Suprapubic skin (tissue), 4 donors: ENCODE measurements around the gene FCAMR.

Experiments used
- EP300 ChIP-seq: sonication (generic); formaldehyde crosslinking; IDR thresholded peaks from one replicate; pipeline ENCODE4 v1.6.1; 2017; ENCODE audit warnings: antibody characterized with exemption
- POLR2AphosphoS5 ChIP-seq, 3 donors: sonication (generic); formaldehyde crosslinking; IDR thresholded peaks; one replicate each; pipeline ENCODE4 v1.6.1; 2017; ENCODE audit warnings: antibody characterized with exemption in 3 of 3
- TF ChIP-seq, protein P1 (sequence below), 2 donors: fragments of 200-600 bp in 1 of 2; fragments of 450-650 bp in 1 of 2; sonication (generic) in 1 of 2; IDR thresholded peaks; one replicate each; pipeline ENCODE4 v1.5.1; 2016 to 2019; ENCODE audit warnings: antibody characterized with exemption in 2 of 2, mild to moderate bottlenecking in 1 of 2, moderate library complexity in 1 of 2

- TF ChIP-seq POLR2AphosphoS5 (IDR thresholded peaks at IDR 0.05) = no peak
- TF ChIP-seq, protein P1, sequence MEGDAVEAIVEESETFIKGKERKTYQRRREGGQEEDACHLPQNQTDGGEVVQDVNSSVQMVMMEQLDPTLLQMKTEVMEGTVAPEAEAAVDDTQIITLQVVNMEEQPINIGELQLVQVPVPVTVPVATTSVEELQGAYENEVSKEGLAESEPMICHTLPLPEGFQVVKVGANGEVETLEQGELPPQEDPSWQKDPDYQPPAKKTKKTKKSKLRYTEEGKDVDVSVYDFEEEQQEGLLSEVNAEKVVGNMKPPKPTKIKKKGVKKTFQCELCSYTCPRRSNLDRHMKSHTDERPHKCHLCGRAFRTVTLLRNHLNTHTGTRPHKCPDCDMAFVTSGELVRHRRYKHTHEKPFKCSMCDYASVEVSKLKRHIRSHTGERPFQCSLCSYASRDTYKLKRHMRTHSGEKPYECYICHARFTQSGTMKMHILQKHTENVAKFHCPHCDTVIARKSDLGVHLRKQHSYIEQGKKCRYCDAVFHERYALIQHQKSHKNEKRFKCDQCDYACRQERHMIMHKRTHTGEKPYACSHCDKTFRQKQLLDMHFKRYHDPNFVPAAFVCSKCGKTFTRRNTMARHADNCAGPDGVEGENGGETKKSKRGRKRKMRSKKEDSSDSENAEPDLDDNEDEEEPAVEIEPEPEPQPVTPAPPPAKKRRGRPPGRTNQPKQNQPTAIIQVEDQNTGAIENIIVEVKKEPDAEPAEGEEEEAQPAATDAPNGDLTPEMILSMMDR (IDR thresholded peaks at IDR 0.05) = no peak
- TF ChIP-seq EP300 = no peak
Measured at GRCh38 chr1:207014728-207015127, 44.5 kb upstream of the FCAMR start.
